ENCODE data around the gene CNTNAP5. TPM values are rescaled to one million over a fixed set of nuclear protein-coding genes. Genes with fewer than 3 reads are reported as not detected.

CNTNAP5 gene
- total and polyA plus RNA-seq, 5 experiments from 2014 or later, result not detected

DNA sequence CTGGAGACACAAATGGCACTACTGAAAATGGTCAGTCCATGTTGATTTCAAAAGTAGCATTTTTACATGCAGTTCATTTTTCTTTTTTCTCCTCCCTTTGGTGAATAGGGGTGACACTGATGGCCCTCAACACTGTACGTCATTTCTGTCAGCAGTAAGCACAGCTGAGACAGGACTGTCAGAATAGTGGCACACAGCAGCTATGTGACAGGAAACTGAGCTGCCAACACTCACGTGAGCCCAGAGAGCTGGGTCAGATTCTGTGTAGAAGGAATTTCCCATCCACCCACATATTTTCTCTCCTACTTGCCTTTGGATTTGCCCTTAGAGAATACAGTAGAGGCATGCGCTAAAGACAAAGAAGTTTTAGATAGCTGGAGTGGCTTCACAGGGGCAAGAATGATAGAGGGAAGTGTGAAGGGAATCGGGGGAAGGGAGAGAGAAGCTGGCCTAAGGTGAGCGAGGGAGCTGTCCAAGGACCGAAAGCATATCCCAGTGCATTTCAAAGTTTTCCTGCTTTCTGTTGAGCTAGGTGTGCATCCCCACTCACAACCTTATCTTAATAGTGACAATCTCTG lies 476.6 kb downstream of the CNTNAP5 start:
- Mint-ChIP-seq H3K4me3 (no peak overlapping the region), H3K4me1 (no peaks in the 10 kb centered on the region), H3K27me3 (no peaks in the 10 kb centered on the region), H3K27ac (no peak overlapping the region), H3K36me3 (no peaks in the 10 kb centered on the region), H3K9me3 (peaks cover 0 to 11% (median 4%) of the 10 kb centered on the region in 9 donors)
- DNase-seq (no peak), ATAC-seq (no peak)
- POLR2A ChIA-PET, result no interaction called here

DNA sequence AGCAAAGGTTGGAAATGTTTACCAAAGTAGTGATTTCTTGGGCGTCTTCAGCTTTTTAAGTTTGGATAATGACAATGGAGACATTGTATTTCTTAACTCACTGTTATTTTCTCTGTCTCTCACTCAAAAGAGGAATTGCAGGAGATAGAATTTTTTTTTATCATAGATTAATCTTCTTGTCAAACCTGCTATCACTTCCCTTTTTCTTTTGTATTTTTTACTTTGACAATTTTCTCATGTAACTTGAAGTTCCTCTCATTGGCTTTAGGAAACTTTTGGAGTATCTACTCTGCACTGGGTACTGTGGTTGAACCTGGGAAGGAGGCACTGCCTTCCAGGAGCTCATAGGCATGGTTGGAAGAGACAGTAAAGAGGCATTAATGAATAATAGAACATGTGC lies 489.1 kb downstream of the CNTNAP5 start:
- Mint-ChIP-seq H3K27ac (no peak overlapping the region), H3K27me3 (peaks cover 0 to 9% (median 0%) of the 10 kb centered on the region in 5 donors), H3K4me3 (no peak overlapping the region), H3K9me3 (peaks cover 7 to 29% (median 13%) of the 10 kb centered on the region in 9 donors), H3K4me1 (no peaks in the 10 kb centered on the region), H3K36me3 (peaks cover 0 to 4% (median 0%) of the 10 kb centered on the region in 3 donors)
- POLR2A ChIA-PET, result no interaction called here
- ATAC-seq (no peak), DNase-seq (no peak)

DNA sequence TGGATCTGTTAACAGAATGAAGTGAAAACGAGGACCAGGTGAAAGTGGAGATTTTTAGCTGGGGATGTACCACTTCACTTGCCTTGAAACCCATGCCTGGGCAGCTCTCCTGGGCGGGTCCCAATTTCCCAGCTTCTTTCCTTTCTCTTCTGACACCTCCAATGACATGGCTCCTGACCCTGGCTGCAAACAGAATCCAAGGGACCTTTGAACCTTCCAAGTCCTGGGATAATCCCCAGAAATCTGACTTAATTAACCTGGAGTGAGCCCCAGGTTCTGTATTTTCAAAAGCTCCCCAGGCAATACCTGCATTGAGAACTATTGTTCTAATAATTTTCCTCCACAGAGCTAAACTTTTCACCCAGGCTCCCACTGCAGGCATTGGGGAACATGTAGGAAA lies 495.9 kb downstream of the CNTNAP5 start:
- Mint-ChIP-seq H3K4me3 (no peak overlapping the region), H3K4me1 (no peaks in the 10 kb centered on the region), H3K36me3 (peaks cover 0 to 4% (median 0%) of the 10 kb centered on the region in 3 donors), H3K27me3 (peaks cover 0 to 12% (median 0%) of the 10 kb centered on the region in 5 donors), H3K27ac (no peak overlapping the region), H3K9me3 (peaks cover 7 to 28% (median 8%) of the 10 kb centered on the region in 9 donors)
- POLR2A ChIA-PET, result no interaction called here
- no peak for ATAC-seq
- DNase-seq, result no peak

GRCh38 chr2:124523096-124523495 lies 498.0 kb downstream of the CNTNAP5 start:
- Mint-ChIP-seq H3K27ac (no peak overlapping the region), H3K27me3 (peaks cover 0 to 3% (median 0%) of the 10 kb centered on the region in 5 donors), H3K4me1 (no peaks in the 10 kb centered on the region), H3K4me3 (no peak overlapping the region), H3K36me3 (no peaks in the 10 kb centered on the region), H3K9me3 (peaks cover 0 to 11% (median 0%) of the 10 kb centered on the region in 9 donors)
- no peak for ATAC-seq
- no peak for DNase-seq
- POLR2A ChIA-PET, result no interaction called here

GRCh38 chr2:124524155-124524915 lies 499.2 kb downstream of the CNTNAP5 start:
- ATAC-seq (no peak), DNase-seq (no peak)
- Mint-ChIP-seq H3K4me3 (no peak overlapping the region), H3K9me3 (peaks cover 0 to 11% (median 0%) of the 10 kb centered on the region in 9 donors), H3K4me1 (no peaks in the 10 kb centered on the region), H3K36me3 (no peaks in the 10 kb centered on the region), H3K27ac (no peak overlapping the region), H3K27me3 (peaks cover 0 to 3% (median 0%) of the 10 kb centered on the region in 5 donors)
- POLR2A ChIA-PET, result no interaction called here

- ATAC-seq (no peak), DNase-seq (no peak)
- Mint-ChIP-seq H3K27ac (no peak overlapping the region), H3K27me3 (peaks cover 0 to 3% (median 0%) of the 10 kb centered on the region in 5 donors), H3K36me3 (no peaks in the 10 kb centered on the region), H3K4me1 (no peaks in the 10 kb centered on the region), H3K9me3 (peaks cover 0 to 11% (median 0%) of the 10 kb centered on the region in 9 donors), H3K4me3 (no peak overlapping the region)
- POLR2A ChIA-PET, result no interaction called here
Observed at GRCh38 chr2:124526221-124526620, 501.1 kb downstream of the CNTNAP5 start.

GRCh38 chr2:124530203-124530602 lies 505.1 kb downstream of the CNTNAP5 start:
- Mint-ChIP-seq H3K9me3 (peaks cover 0 to 12% (median 0%) of the 10 kb centered on the region in 9 donors), H3K4me1 (no peaks in the 10 kb centered on the region), H3K36me3 (peaks cover 0 to 4% (median 0%) of the 10 kb centered on the region in 3 donors), H3K4me3 (no peak overlapping the region), H3K27me3 (peaks cover 0 to 4% (median 0%) of the 10 kb centered on the region in 5 donors), H3K27ac (no peak overlapping the region)
- POLR2A ChIA-PET, result no interaction called here
- ATAC-seq, result no peak
- DNase-seq, result no peak

GRCh38 chr2:124533226-124533954 lies 508.3 kb downstream of the CNTNAP5 start:
- H3K9me3 Mint-ChIP-seq, result peaks cover 0 to 17% (median 0%) of the 10 kb centered on the region in 9 donors
- ATAC-seq, result no peak
- no peak overlapping the region for H3K4me3 Mint-ChIP-seq
- no peak for DNase-seq
- peaks cover 0 to 4% (median 0%) of the 10 kb centered on the region in 5 donors for H3K27me3 Mint-ChIP-seq
- H3K36me3 Mint-ChIP-seq, result peaks cover 0 to 4% (median 0%) of the 10 kb centered on the region in 3 donors
- H3K4me1 Mint-ChIP-seq, result no peaks in the 10 kb centered on the region
- POLR2A ChIA-PET, result no interaction called here
- H3K27ac Mint-ChIP-seq, result no peak overlapping the region

GRCh38 chr2:124534028-124534427 lies 508.9 kb downstream of the CNTNAP5 start:
- no peak for ATAC-seq
- no peak overlapping the region for H3K4me3 Mint-ChIP-seq
- peaks cover 0 to 17% (median 0%) of the 10 kb centered on the region in 9 donors for H3K9me3 Mint-ChIP-seq
- no peak for DNase-seq
- peaks cover 0 to 4% (median 0%) of the 10 kb centered on the region in 5 donors for H3K27me3 Mint-ChIP-seq
- H3K27ac Mint-ChIP-seq, result no peak overlapping the region
- H3K4me1 Mint-ChIP-seq, result no peaks in the 10 kb centered on the region
- peaks cover 0 to 4% (median 0%) of the 10 kb centered on the region in 3 donors for H3K36me3 Mint-ChIP-seq
- POLR2A ChIA-PET, result no interaction called here

GRCh38 chr2:124535816-124536215 lies 510.7 kb downstream of the CNTNAP5 start:
- Mint-ChIP-seq H3K4me3 (no peak overlapping the region), H3K27me3 (peaks cover 0 to 4% (median 0%) of the 10 kb centered on the region in 5 donors), H3K27ac (no peak overlapping the region), H3K9me3 (peaks cover 0 to 17% (median 3%) of the 10 kb centered on the region in 9 donors), H3K36me3 (peaks cover 0 to 4% (median 0%) of the 10 kb centered on the region in 3 donors), H3K4me1 (no peaks in the 10 kb centered on the region)
- POLR2A ChIA-PET, result no interaction called here
- DNase-seq (no peak), ATAC-seq (no peak)

- Mint-ChIP-seq H3K36me3 (peaks cover 0 to 4% (median 0%) of the 10 kb centered on the region in 3 donors), H3K4me3 (no peak overlapping the region), H3K27me3 (peaks cover 0 to 4% (median 0%) of the 10 kb centered on the region in 5 donors), H3K9me3 (peaks cover 0 to 17% (median 3%) of the 10 kb centered on the region in 9 donors), H3K4me1 (no peaks in the 10 kb centered on the region), H3K27ac (no peak overlapping the region)
- ATAC-seq (no peak), DNase-seq (no peak)
- POLR2A ChIA-PET, result no interaction called here
Observed at GRCh38 chr2:124536591-124536990, 511.5 kb downstream of the CNTNAP5 start.

DNA sequence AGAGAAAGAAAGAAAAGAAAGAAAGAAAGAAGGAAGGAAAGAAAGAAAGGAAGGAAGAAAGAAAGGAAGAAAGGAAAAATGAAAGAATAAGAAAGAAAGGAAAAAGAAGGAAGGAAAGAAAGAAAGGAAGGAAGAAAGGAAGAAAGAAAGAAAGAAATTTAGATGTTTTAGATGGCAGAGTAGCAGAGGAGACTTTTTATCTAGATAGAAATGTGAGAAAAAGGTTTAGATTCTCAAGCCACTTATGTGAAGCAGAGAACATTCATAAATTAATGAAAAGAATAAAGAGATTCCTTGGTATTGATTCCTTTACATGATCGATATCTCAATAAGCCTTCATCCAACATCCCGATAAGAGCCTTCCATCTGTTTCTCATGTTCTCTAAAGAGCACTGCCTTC lies 513.5 kb downstream of the CNTNAP5 start:
- Mint-ChIP-seq H3K9me3 (peaks cover 0 to 24% (median 3%) of the 10 kb centered on the region in 9 donors), H3K27me3 (peaks cover 0 to 2% (median 0%) of the 10 kb centered on the region in 5 donors), H3K36me3 (peaks cover 0 to 3% (median 0%) of the 10 kb centered on the region in 3 donors), H3K27ac (no peak overlapping the region), H3K4me3 (no peak overlapping the region), H3K4me1 (no peaks in the 10 kb centered on the region)
- DNase-seq (no peak), ATAC-seq (no peak)
- POLR2A ChIA-PET, result no interaction called here

- Mint-ChIP-seq H3K4me3 (no peak overlapping the region), H3K27me3 (no peaks in the 10 kb centered on the region), H3K4me1 (no peaks in the 10 kb centered on the region), H3K27ac (no peak overlapping the region), H3K9me3 (peaks cover 0 to 24% (median 3%) of the 10 kb centered on the region in 9 donors), H3K36me3 (no peaks in the 10 kb centered on the region)
- POLR2A ChIA-PET, result no interaction called here
- no peak for DNase-seq
- ATAC-seq, result no peak
Observed at GRCh38 chr2:124540805-124541204, 515.7 kb downstream of the CNTNAP5 start.
